Neutrophil (primary cell): ENCODE results near the gene ADCY5.

Source experiments
- H3K27ac ChIP-seq: fragments of 200-600 bp; sonication (generic); 2 replicates; pipeline ENCODE4 v1.5.1; 2016; ENCODE audit warnings: mild to moderate bottlenecking, moderate library complexity
- H3K27me3 ChIP-seq: fragments of 200-600 bp; sonication (generic); 2 replicates; pipeline ENCODE4 v1.6.0; 2016; ENCODE audit warnings: mild to moderate bottlenecking
- H3K36me3 ChIP-seq: fragments of 200-600 bp; sonication (generic); 2 replicates; pipeline ENCODE4 v1.5.1; 2017
- H3K4me1 ChIP-seq, 2 experiments: fragments of 200-600 bp in 1 of 2; sonication (generic) in 1 of 2; 1 replicate in 1 of 2; 2 replicates in 1 of 2; pipeline versions ENCODE4 v1.5.1 to v1.6.1; 2013 to 2016; ENCODE audit warnings: low read depth in 1 of 2, low read length in 1 of 2, mild to moderate bottlenecking in 1 of 2, moderate library complexity in 1 of 2; ENCODE audit not compliant: control insufficient read depth in 1 of 2, insufficient read depth in 1 of 2
- H3K4me3 ChIP-seq, 2 experiments: fragments of 200-600 bp in 1 of 2; sonication (generic) in 1 of 2; 1 replicate in 1 of 2; 2 replicates in 1 of 2; pipeline ENCODE4 v1.5.1; 2013 to 2016; ENCODE audit warnings: low read depth in 1 of 2, low read length in 1 of 2, mild to moderate bottlenecking in 1 of 2, moderate library complexity in 1 of 2
- H3K9me3 ChIP-seq: fragments of 200-600 bp; sonication (generic); 2 replicates; pipeline ENCODE4 v1.5.1; 2016
- CTCF ChIP-seq: fragments of 200-600 bp; sonication (generic); IDR thresholded peaks from 2 replicates; pipeline ENCODE4 v1.5.1; 2016; ENCODE audit warnings: antibody characterized with exemption

The ADCY5 gene

GRCh38 chr3:123324880-123325765 is 123.8 kb downstream of the ADCY5 start:
- no peaks in the 10 kb centered on the region for H3K4me1 ChIP-seq
- no peak for TF ChIP-seq CTCF
- H3K9me3 ChIP-seq, result no peaks in the 10 kb centered on the region
- no peak overlapping the region for H3K4me3 ChIP-seq
- H3K27me3 ChIP-seq, result peaks cover 23% of the 10 kb centered on the region
- H3K27ac ChIP-seq, result no peak overlapping the region
- no peaks in the 10 kb centered on the region for H3K36me3 ChIP-seq

- H3K4me1 ChIP-seq, result no peaks in the 10 kb centered on the region
- no peaks in the 10 kb centered on the region for H3K36me3 ChIP-seq
- no peak overlapping the region for H3K4me3 ChIP-seq
- peaks cover 28% of the 10 kb centered on the region for H3K27me3 ChIP-seq
- no peaks in the 10 kb centered on the region for H3K9me3 ChIP-seq
- no peak overlapping the region for H3K27ac ChIP-seq
- TF ChIP-seq CTCF, result no peak
These were observed 125.1 kb downstream of the ADCY5 start for GRCh38 chr3:123323781-123324180.

GRCh38 chr3:123322866-123323265 is 126.0 kb downstream of the ADCY5 start:
- no peaks in the 10 kb centered on the region for H3K36me3 ChIP-seq
- H3K9me3 ChIP-seq, result no peaks in the 10 kb centered on the region
- H3K27me3 ChIP-seq, result peaks cover 20% of the 10 kb centered on the region
- no peak overlapping the region for H3K4me3 ChIP-seq
- H3K4me1 ChIP-seq, result no peaks in the 10 kb centered on the region
- TF ChIP-seq CTCF, result no peak
- H3K27ac ChIP-seq, result no peak overlapping the region

GRCh38 chr3:123321806-123322205 is 127.1 kb downstream of the ADCY5 start:
- Histone ChIP-seq H3K27me3 (peaks cover 10% of the 10 kb centered on the region), H3K4me1 (no peaks in the 10 kb centered on the region), H3K36me3 (no peaks in the 10 kb centered on the region), H3K27ac (no peak overlapping the region), H3K4me3 (no peak overlapping the region), H3K9me3 (no peaks in the 10 kb centered on the region)
- TF ChIP-seq CTCF, result no peak

- H3K36me3 ChIP-seq, result no peaks in the 10 kb centered on the region
- peaks cover 24% of the 10 kb centered on the region for H3K27me3 ChIP-seq
- H3K27ac ChIP-seq, result no peak overlapping the region
- no peaks in the 10 kb centered on the region for H3K9me3 ChIP-seq
- TF ChIP-seq CTCF, result no peak
- H3K4me3 ChIP-seq, result no peak overlapping the region
- H3K4me1 ChIP-seq, result no peaks in the 10 kb centered on the region
These were observed 128.7 kb downstream of the ADCY5 start for GRCh38 chr3:123320221-123320620.
